GM12873 (cell line): Measurements from ENCODE around the gene TCHP.

Experiments
- CTCF ChIP-seq: IDR thresholded peaks from 2 replicates; pipeline ENCODE4 v1.5.1; 2012; ENCODE audit warnings: low read depth, mild to moderate bottlenecking, moderate library complexity, low read length, control low read depth; ENCODE audit not compliant: insufficient read depth; ENCODE audit errors: missing control alignments

Gene TCHP

DNA sequence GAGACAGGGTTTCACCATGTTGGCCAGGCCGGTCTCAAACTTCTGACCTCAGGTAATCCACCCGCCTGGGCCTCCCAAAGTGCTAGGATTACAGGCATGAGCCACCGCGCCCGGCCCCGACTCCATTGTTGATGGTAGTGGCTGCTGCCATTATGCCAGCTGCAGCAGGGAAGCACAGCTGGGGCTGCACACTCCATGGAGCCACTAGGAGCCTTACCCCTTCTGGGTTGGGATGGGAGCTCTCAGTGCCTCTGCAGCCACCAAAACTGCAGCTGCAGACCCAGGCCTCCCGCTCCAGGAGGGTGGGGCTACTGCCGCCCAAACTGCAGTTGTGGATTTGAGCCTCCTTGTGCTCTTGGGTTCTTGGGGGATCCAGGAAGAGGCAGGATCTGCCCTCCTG, 25.9 kb downstream of the TCHP start:
- no peak for TF ChIP-seq CTCF

DNA sequence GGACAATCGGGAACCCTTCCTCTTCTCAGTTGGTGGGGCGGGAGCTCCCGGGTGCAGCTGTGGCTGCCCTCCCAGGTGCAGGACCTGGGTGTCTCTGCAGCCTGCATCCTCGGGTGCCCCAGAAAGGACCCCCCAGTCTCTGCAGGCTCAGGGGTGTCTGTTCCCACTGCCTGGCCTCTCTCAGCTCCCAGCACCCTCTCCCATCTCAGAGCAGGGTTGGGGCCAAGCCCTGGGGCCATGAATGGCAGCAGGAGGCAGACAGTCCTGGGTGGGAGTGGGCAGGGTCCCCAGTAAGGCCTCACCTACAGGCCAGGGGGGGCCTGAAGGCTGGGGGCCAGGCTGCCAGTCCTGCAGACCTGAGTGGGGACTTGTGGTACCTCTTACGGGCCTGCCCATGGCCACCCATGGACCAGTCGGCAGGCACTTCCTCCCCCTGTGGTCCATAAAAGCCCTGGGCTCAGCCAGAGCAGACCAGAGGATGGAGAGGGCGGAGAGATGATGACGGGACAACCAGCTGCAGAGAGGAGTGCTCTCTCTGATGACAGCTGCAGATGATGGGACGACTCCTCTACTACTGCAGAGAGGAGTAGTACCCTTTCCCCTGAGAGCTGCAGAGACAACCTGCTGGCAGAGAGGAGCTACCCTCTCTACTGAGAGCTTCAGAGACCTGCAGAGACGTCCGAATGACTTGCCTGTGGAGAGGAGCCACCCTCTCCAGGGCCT, 26.6 kb downstream of the TCHP start:
- no peak for TF ChIP-seq CTCF

DNA sequence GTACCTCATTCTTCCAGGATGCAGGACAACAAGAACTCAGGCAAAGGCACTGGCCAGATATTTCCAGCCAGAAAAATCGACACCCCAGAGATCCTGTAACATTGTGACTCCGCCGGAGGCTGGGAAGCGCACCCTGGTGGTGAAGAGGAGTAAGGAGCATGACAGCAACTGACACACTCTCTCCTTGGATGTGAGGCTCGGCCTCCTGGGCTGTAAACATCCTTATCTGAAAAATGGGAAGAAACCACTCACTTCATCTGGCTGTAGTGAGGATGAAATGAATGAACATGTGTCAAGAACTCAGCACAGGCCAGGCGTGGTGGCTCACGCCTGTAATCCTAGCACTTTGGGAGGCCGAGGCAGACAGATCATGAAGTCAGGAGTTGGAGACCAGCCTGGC, 27.5 kb downstream of the TCHP start:
- TF ChIP-seq CTCF, result peak; percentile 83

GRCh38 chr12:109928058-109928656, 28.1 kb downstream of the TCHP start:
- no peak for TF ChIP-seq CTCF

DNA sequence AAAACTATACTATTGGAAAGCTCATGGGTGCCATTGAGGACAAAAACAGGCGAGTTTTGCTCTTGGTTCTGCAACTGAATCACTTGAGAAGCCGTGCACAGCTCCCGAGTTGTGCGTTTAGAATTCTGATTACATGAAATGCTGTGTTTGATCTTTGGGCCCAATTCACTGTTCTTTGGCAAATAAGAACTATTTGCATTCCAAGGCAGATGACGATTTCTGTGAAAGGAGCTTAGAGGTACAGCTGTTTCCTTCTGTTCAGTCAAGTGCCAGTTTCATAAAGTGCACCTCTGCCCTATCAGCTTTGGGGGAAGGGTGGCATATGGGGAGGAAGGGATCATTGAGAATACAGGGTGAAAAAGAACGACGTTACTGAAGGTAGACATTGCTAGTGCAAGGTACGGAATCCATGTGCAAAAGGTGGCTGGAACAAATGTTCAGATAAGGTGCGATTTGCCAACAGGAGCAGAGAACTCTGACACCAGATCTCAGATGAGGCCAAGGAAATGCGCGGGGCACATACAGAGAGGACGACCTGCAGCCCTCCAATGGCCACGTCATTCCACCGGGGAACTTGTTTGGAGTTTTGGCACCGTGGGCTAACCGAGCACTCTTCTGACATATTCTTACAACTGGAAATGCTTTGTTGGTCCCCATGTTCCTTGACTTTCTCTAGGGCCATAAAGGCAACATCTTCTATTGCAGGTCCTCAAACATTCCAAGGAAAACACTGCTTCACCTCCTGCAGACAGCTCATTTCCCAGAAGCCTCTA, 30.1 kb downstream of the TCHP start:
- TF ChIP-seq CTCF, result no peak

- TF ChIP-seq CTCF, result no peak
These were observed 31.1 kb downstream of the TCHP start for GRCh38 chr12:109931143-109931542.

GRCh38 chr12:109932878-109933503, 32.9 kb downstream of the TCHP start:
- no peak for TF ChIP-seq CTCF
